ENCODE measurements around the gene HNF1B. TPM values are rescaled to one million over a fixed set of nuclear protein-coding genes. Genes with fewer than 3 reads are reported as not detected.

The HNF1B gene
- total RNA-seq, 1 experiment from 2014 or later, result not detected

DNA sequence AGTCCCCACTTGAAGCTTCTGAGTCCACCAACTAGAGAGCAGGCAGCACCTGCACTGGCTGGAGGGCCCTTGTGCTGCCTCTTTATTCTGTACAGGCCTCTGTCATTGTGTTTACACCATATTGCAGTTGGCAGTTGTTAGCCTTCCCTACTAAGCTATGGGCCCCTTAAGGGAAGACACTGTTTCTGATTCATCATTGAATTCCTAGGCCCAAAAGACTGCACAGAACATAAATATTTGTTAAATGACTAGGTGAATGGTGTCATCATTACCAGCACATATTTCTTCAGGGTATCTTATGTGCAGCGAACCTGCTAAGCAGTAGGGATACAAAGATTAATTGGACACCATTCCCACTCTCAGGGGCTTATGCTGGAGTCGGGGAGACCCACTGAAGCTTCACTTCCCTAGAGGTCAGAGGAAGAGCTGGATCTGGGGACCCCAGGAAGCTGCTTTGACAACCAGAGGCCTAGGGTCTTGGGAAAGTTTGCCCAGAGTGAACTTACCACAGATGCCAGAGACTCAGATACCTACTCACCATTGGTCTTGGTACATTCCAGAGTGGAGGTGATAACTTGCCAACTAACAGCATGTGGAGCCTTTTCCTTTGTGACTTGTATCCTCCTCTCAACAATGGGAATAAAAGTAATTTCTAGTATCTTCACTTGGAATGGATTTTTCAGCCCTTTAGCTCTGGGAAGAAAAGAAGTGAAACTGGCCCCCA lies 72.9 kb downstream of the HNF1B start:
- DNase-seq (ENCODE audit: low read depth), result peak; percentile 33

DNA sequence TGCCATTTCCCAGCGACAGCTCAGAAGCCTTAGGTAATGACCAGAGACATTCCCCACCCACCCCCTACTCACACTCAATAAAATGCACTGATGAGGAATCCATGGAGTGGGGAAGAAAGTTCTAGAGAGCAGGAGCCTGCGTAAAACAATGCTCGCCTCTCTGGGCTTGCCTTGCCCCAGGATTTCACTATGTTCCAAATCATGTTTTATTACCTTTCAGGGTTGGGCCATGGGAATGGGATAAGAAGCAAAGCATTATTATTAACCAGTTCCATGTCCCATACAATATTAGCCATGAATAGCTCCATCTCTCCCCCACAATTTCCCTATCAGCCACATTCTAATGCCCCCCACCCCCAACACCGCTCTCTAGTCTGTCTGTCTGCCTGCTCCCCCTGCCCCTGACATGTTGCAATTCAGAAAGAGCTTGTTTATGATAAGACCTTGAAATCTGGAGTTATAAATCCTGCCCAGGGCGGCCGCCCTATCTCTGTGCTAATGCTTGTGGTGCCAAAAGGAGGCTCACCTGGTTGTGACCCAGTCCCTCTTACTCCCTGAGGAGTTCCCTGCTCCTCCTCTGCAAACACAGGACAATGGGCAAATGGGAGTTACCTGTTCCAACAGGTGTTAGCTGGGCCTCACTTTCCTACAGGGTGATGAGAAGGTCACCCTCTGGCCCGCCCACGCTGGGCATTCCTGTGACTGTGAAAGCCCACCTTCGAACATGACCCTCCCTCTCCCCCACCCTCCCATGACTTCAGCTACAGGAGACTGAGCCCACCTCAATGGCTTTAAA lies 73.6 kb downstream of the HNF1B start:
- DNase-seq (ENCODE audit: low read depth), result no peak

DNA sequence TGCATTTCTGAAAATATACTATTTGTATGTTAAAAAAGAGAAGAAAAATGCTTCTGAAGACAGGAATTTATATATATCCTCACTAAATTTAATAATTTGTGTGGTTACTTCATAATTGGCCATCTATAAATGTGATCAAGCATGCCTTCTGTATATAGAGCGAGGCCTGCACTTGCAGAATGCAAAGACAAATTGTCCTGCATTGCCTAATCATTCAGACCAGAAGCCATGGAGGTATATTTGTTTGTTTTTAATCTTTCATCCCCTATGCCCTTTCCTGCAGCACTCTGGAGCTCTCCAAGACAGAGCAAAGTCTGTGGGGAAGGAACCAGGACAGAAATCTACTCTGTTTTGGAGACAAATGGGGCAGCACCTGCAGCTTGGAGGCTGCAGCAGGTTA lies 77.8 kb downstream of the HNF1B start:
- DNase-seq (ENCODE audit: low read depth), result no peak

DNA sequence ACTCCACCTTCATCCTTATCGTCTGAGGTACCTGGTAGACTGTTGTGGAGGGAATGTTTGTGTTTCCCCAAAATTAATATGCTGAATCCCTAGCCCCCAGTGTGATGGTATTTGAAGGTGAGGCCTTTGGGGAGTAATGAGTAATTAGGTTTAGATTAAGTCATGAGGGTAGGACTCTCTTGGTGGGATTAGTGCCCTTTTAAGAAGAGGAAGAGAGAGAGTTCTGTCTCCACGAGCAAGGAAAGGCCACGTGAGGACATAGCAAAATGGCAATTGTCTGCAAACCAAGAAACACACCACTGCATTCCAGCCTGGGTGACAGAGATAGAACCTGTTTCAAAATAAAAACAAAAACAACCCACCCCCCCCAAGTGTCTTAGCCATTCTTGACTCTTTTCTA lies 80.6 kb downstream of the HNF1B start:
- no peak for DNase-seq (ENCODE audit: low read depth)

DNA sequence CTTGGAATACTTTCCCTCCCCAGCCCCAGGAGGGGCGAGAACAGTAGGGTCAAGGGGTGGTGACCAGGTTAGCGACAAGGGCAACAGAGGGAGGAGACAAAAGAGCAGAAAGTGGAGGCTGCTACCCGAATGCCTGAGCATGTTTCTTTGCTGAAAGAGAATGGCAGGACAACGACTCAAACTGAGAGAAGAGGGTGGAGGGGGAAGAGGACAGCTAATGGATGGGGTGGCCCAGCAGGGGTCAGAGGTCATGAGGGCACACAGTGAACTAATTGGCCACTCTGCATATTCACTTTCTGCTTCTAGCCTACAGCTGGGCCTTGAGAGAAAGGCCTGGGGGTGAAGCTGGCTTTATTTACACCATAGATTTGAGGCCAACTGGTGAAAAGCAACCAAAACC lies 82.5 kb downstream of the HNF1B start:
- DNase-seq (ENCODE audit: low read depth), result no peak

DNA sequence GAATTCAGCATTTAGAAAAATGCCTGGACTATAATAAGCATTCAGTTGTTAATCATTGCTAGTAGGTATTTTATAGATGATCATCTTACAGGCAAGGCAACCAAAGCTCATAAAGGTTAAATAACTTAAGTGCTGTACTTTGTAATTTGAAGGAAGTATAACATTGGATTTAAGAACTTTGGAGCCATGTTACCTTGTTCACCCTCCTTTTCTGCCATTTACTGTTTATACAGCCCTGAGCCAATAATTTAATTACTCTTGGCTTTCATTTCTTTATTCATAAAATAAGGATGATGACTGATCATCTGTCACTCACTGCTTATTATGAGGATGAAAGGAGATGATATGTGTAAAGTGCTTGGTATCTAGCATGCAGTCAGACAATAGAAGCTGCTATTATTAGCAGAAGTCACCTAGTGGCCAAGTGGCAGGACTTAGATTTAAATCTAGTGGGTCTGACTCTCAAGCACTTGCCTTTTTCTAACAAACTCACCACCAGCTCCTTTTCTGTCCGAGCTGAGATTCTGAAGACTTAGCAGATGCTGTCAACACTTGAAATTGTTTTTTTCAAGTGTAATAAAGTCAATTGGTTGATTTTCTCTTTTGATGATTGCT lies 83.4 kb downstream of the HNF1B start:
- no peak for DNase-seq (ENCODE audit: low read depth)

DNA sequence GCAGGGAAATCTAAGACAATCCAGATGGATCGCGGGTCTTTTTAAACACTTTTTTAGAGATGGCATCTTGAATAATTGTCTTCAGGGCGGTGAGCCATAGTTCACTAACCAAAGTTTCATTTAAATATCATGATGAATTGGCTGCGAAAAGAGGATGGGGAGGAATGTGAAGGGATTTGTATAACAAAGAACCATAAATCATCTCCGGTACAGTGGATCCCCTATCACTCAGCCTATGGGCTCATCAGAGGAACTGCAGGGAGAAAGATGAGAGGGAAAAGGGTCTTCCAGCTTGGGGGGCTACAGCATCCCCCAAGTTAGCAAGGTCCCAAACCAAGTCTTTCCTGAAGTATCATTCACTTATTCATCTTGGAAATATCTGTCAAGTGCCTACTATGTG lies 84.9 kb downstream of the HNF1B start:
- no peak for DNase-seq (ENCODE audit: low read depth)

DNA sequence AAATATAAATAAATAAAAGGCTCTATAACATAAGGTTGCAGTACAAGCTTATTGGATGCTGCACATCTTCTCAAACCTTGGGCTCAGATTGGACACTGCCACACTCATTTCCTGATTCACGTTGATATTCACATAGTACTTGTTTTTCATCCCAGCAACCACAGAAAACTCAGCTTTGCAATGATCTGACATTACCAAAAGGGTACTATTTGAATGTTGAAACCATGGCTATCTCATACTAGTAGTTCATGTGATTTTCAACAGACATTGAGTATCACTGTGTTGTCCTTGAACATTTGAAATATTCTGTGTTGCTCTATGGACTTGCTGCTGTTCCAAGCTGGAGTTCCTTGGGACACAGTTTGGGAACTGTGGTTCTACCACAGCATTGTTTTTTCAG lies 87.7 kb downstream of the HNF1B start:
- DNase-seq (ENCODE audit: low read depth), result no peak

DNA sequence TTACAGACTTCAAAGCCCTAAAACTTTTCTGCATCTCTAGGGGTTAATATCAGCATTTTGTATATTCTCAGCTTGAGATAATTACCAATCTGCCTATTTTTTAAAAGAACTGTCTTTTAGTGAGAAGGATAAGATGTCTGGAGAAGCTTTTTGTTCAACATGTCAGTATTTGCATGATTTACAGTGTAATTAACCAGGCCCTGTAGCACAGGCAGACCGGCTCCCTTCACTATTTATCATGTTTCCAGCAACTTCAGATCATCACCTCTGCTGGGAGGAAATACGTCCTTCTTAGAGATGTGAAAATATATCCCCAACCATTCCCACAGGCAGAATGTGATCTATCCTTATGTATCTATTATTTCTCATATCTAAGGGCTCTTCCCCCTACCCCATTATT lies 93.0 kb downstream of the HNF1B start:
- DNase-seq (ENCODE audit: low read depth), result no peak

DNA sequence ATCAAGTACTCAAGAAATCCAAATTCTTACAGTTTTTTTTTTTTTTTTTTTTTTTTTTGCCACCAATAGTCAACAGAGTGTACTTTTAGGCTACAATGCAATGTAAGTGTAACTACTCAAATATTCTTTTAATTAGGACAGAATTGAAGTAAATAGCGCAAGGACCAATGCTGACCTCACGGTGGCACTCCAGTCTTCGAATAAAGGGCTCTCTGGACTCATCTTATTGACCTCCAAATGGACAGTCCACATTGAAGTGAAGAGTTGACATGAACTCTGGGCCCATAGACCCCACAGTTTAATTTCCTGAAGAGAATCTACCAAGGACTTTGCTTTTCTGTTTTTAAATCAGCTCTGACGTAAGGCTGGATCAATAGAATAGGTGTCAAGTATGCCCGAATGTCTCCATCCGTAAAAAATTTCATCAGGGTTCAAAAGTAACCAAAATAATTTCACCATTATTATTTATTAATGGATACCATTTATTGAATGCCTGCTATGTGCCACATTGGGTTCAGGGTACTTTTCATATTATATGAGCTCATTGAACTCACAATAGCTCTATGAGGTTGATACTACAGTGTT lies 94.3 kb downstream of the HNF1B start:
- peak; percentile 23 for DNase-seq (ENCODE audit: low read depth)

DNA sequence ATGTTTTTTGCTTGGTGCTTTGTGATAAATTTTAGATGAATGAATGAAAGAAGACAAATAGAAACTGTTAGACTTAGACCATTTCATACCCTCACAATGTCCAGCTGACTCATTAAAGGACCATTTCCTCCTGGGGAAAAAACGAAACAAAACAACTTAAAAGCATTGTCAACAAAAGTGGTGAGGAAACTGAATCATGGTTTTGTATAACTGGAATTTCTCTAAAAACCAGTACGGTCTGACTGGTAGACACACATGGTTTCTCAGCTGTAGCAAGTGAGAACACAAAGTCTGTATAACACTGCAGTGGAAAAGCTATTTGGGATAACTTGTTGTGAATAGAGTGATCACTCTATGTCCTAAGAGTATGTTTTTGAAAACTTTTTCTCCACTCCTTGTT lies 96.3 kb downstream of the HNF1B start:
- peak; percentile 35 for DNase-seq (ENCODE audit: low read depth)

DNA sequence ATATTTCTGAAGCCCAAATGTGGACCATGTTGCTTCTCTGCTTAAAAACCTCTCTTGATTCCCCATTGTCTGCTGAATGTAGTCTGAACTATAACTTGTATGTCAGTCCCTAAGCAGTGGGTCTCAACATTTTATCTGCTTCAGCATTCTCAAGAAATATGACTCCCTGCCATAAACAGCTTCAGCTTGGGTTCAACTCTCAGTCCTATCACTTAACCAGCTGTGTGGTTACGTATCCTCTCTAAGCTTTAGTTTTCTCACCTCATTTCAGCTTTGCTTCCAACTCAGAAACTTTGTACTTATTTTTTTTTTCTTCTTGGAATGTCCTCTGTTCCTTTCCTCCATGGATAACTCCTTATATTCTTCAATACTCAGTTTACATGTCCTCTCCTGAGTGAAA lies 97.0 kb downstream of the HNF1B start:
- DNase-seq (ENCODE audit: low read depth), result no peak

DNA sequence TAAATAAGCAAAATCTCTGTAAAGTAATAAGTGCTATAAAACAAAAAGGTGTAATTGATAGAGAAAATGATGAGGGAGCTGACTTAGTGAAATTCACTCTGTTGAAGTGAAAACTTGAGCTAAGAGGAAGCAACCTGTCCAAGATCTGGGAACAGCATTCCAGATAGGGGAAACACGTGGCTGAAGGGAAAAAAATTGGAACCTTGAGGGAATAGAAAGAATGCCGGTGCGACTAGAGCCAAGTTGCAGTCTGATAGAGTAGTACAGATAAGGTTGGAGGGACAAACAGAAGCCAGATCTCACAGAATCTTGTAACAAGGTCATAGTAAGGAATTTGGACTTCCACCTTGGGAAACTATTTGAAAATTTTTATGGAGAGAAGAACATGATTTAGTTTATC lies 101.0 kb downstream of the HNF1B start:
- DNase-seq (ENCODE audit: low read depth), result peak; percentile 4

DNA sequence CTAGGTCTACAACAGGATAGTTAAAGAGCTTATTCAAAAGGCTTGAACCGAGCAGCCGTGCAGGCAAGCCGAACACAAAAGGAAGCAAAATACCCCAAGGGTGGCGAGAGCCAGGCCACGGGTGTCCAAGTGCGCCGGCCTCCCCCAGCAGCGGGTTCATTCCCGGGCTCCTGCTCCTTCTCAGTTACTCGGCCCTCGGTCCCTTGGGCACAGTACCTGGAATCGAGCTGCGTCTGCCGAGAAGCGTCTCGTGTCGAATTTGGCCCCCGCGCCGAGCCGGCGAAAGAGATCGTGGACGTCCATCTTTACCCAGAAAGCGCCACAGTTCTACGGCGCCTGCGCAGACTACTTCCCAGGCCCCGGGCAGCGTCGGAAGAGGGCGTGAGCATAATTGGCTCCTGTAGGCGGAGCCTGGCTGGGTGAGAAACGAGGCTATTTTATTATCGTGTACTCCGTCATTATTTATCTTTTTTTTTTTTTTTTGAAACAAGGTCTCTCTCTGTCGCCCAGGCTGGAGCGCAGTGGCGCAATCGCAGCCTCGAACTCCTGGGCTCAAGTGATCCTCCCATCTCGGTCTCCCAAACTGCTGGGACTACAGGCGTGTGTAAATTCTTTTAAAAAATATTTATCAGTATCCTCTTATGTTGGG lies 101.6 kb downstream of the HNF1B start, which contains the start of gene DDX52:
TSS of gene DDX52 (minus strand) at position 329 of the 649 bp plus-strand sequence. CDS start at position 303, 26 bp downstream.
- DNase-seq (ENCODE audit: low read depth), result peak; percentile 90

DNA sequence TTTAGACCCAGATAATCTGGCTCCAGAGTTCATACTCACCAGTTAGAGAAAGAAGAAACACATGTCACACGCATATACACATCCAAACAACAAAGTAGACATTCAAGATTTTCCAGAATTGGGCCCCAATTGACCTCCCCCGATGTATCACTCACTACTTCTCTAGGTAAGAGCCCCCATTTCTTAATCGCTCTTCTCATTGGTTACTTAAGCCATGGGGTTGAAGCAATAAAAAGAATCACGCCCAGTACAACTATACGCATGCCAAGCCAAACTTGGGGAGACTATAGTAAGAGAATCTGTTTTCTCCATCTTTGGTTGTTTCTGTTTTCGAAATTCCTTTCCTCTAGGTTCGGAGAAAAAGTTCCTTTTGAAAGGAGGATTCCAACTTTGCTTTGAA lies 102.2 kb downstream of the HNF1B start:
- DNase-seq (ENCODE audit: low read depth), result peak; percentile 2

DNA sequence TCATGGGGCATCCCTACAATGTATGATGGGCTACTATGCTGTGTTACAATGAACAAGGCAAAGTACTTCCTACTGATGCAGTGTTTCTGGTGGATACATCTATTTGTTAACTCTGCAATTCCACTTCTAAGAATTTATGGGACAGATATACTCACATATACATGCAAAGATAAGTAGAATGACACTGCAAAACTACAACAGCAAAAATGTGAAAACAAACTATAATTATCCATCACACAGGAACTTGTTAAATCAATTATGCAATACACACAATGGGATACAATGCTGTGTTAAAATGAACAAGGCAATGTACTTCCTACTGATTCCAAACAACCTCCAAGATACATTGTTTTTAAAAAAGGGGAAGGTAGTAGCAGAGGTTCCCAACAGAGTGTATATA lies 104.8 kb downstream of the HNF1B start:
- no peak for DNase-seq (ENCODE audit: low read depth)

DNA sequence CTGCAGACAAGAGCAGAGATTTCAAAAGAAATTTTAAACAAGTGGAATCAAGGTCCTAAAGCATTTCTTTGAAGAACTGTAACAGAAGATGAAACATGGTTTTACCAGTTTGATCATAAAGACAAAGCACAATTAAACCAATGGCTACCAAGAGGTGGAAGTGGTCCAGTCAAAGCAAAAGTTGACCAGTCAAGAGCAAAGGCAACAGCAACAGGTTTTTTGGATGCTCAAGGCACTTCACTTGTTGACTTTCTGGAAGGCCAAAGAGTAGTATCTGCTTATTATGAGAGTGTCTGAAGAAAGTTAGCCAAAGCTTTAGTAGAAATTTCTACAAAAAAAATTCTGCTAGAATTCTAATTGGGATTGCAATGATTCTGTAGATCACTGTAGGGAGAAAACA lies 106.9 kb downstream of the HNF1B start:
- DNase-seq (ENCODE audit: low read depth), result no peak

Other genes with a start within 250 kb of the HNF1B start
- 3.4 and 5.4 TPM in 2 replicates for gene SYNRG, start 135.6 kb downstream of the HNF1B start, total RNA-seq (2014; rRNA removed; shearing (Covaris generic))
- 22.2 and 26.7 TPM in 2 replicates for gene DDX52, start 101.6 kb downstream of the HNF1B start, total RNA-seq (2014; rRNA removed; shearing (Covaris generic))
- gene TBC1D3K, start 179.4 kb upstream of the HNF1B start, total RNA-seq (2014; rRNA removed; shearing (Covaris generic)), result not detected in 2 replicates
- not detected in 2 replicates for gene TBC1D3L, start 244.0 kb upstream of the HNF1B start, total RNA-seq (2014; rRNA removed; shearing (Covaris generic))